PFSK-1 (cell line): ENCODE results near the gene BTRC.

Experiments
- FOXP2 ChIP-seq: optimal IDR thresholded peaks from 2 replicates; pipeline ENCODE3; 2011; ENCODE audit warnings: borderline replicate concordance, control low read depth, inconsistent platforms; ENCODE audit not compliant: insufficient read depth; ENCODE audit errors: extremely low read length, extremely low read depth
- POLR2AphosphoS5 ChIP-seq: IDR thresholded peaks from 2 replicates; pipeline ENCODE4 v1.6.1; 2012; ENCODE audit warnings: low read depth, mild to moderate bottlenecking, control low read depth, low read length, moderate library complexity
- REST ChIP-seq, 2 experiments: IDR thresholded peaks; 2 replicates each; pipeline versions ENCODE4 v1.6.1 to v1.8.0; 2011 to 2012; ENCODE audit warnings: low read depth in 2 of 2, low read length in 2 of 2, control low read depth in 1 of 2, inconsistent platforms in 1 of 2, mild to moderate bottlenecking in 1 of 2, moderate library complexity in 1 of 2; ENCODE audit not compliant: insufficient read depth in 1 of 2
- SIN3A ChIP-seq: IDR thresholded peaks from 2 replicates; pipeline ENCODE4 v1.6.1; 2012; ENCODE audit warnings: mild to moderate bottlenecking, low read length, moderate library complexity, borderline replicate concordance; ENCODE audit not compliant: insufficient read depth
- TAF1 ChIP-seq: IDR thresholded peaks from 2 replicates; pipeline ENCODE4 v1.6.1; 2012; ENCODE audit warnings: low read length, control low read depth, borderline replicate concordance; ENCODE audit not compliant: insufficient read depth

Gene BTRC

GRCh38 chr10:101429423-101429822 lies 75.5 kb downstream of the BTRC start:
- TF ChIP-seq TAF1, result no peak
- no peak for TF ChIP-seq SIN3A
- no peak for TF ChIP-seq REST (IDR thresholded peaks at IDR 0.05; ENCODE audit: insufficient read depth in 1 of 2, low read depth in 2 of 2, low read length in 2 of 2)
- TF ChIP-seq POLR2AphosphoS5, result no peak
- no peak for TF ChIP-seq FOXP2

- TF ChIP-seq SIN3A (no peak), POLR2AphosphoS5 (no peak), FOXP2 (no peak)
These were observed 82.3 kb downstream of the BTRC start for GRCh38 chr10:101436302-101436701.

- no peak for TF ChIP-seq SIN3A
- no peak for TF ChIP-seq FOXP2
These were observed 85.0 kb downstream of the BTRC start for GRCh38 chr10:101438881-101439391.

- no peak for TF ChIP-seq TAF1
- TF ChIP-seq FOXP2, result no peak
- TF ChIP-seq REST (IDR thresholded peaks at IDR 0.05; ENCODE audit: insufficient read depth in 1 of 2, low read depth in 2 of 2, low read length in 2 of 2), result no peak
- TF ChIP-seq POLR2AphosphoS5, result no peak
- no peak for TF ChIP-seq SIN3A
These were observed 87.8 kb downstream of the BTRC start for GRCh38 chr10:101441541-101442455.

GRCh38 chr10:101442456-101442800 lies 88.5 kb downstream of the BTRC start:
- TF ChIP-seq FOXP2 (no peak), REST (IDR thresholded peaks at IDR 0.05; ENCODE audit: insufficient read depth in 1 of 2, low read depth in 2 of 2, low read length in 2 of 2) (no peak), POLR2AphosphoS5 (no peak), TAF1 (no peak), SIN3A (no peak)
